Measurements from ENCODE around the gene FGF19. TPM values are rescaled to one million over a fixed set of nuclear protein-coding genes. Genes with fewer than 3 reads are reported as not detected.

The FGF19 gene
- not detected in 2 replicates for polyA plus RNA-seq (2011; rRNA removed)
- not detected in 2 replicates for polyA minus RNA-seq (2011; rRNA and poly(A)+ RNA removed)

- no peak for TF ChIP-seq CTCF (IDR thresholded peaks at IDR 0.05; ENCODE audit: insufficient read depth, low read depth, low read length)
- Histone ChIP-seq H3K27me3 (ENCODE audit: control insufficient read depth, insufficient read depth, low read length) (peaks cover 42% of the 10 kb centered on the region), H3K4me3 (ENCODE audit: low read depth, low read length) (no peak within 1 kb of the TSS), H3K36me3 (ENCODE audit: control insufficient read depth, insufficient read depth, low read length) (no peaks in the 10 kb centered on the region)
- DNase-seq (ENCODE audit: low read depth), result no peak
- CTCF ChIA-PET, result interaction anchor here (0.8 to 2.4 kb wide), 4 partner anchors 11 to 185 kb away, joined by 3 to 7 read pairs (median 5); no protein-coding TSS in a partner anchor
- POLR2A ChIA-PET, result no interaction called here
Observed at GRCh38 chr11:69703768-69704507, at the start of gene FGF19. Gene FGF19 (minus strand): TSS chr11:69704022. CDS start chr11:69703876, 146 bp downstream.

DNA sequence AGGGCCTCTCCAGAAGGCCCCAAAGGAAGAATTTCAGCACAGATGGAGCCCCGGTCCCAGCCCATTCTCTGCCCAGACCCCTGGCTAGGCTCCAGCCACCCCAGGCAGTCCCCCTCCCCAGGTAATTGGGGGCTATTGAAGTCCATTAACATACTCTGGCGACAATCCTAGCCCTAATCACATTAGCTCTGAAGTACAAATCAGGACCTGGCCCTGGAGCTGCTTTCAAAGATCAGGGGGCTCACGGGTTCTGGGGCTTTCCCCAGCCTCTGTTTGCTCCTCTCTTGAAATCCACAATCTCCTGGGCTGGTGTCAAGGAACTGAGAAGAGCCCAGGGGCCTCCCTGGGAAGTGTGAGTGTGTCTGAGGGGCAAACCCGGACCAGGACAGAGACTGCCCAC, 49.1 kb upstream of the FGF19 start:
- H3K27me3 ChIP-seq (ENCODE audit: control insufficient read depth, insufficient read depth, low read length), result peaks cover 3% of the 10 kb centered on the region; the same call in 1 of the 2 replicates
- no peaks in the 10 kb centered on the region for H3K36me3 ChIP-seq (ENCODE audit: control insufficient read depth, insufficient read depth, low read length)
- no peak for DNase-seq (ENCODE audit: low read depth)
- H3K4me3 ChIP-seq (ENCODE audit: low read depth, low read length), result no peak overlapping the region
- no peak for TF ChIP-seq CTCF (IDR thresholded peaks at IDR 0.05; ENCODE audit: insufficient read depth, low read depth, low read length)
- ChIA-PET CTCF (interaction anchor here (0.6 kb wide), 1 partner anchor 371 kb away, joined by 3 read pairs; no protein-coding TSS in a partner anchor), POLR2A (no interaction called here)

DNA sequence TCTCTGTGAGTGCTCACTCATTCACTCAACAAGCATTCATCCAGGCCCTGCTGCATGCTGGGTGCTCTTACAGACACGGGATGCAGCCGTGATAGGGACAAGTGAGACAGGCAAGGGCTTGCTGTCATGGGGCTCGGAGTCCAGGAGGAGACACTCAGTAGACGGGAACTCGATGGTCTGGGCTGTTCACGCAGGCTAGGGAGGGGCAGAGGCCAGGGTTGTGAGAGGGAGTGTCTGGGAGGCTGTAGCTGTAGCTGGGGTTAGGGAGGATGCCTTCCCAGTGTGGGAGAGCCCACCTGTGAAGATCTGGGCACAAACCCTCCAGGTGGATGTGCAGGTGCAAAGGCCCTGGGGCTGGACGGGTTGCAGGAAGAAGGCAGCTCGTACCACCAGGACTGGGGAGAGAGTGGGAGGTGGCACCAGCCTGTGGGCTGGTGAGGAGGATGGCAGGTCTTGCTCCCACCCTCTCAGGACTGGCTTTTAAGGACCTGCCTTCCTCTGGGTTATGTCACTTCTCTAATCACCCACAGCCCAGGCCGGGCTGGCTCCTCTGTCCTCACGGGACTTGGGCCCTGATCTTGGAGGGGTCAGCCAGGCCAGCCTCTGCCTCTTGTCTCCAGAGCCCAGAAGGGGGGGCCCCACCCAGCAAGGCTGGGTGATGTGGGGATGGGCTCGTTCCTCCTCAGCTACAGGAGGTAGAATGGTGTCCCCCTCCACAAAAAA, 47.2 kb upstream of the FGF19 start:
- POLR2A ChIA-PET, result no interaction called here
- TF ChIP-seq CTCF (IDR thresholded peaks at IDR 0.05; ENCODE audit: insufficient read depth, low read depth, low read length), result no peak
- CTCF ChIA-PET, result no interaction called here
- H3K36me3 ChIP-seq (ENCODE audit: control insufficient read depth, insufficient read depth, low read length), result no peaks in the 10 kb centered on the region
- DNase-seq (ENCODE audit: low read depth), result no peak
- no peak overlapping the region for H3K4me3 ChIP-seq (ENCODE audit: low read depth, low read length)
- H3K27me3 ChIP-seq (ENCODE audit: control insufficient read depth, insufficient read depth, low read length), result peaks cover 3% of the 10 kb centered on the region; the same call in 1 of the 2 replicates

GRCh38 chr11:69750108-69750850, 46.5 kb upstream of the FGF19 start:
- no peak for TF ChIP-seq CTCF (IDR thresholded peaks at IDR 0.05; ENCODE audit: insufficient read depth, low read depth, low read length)
- Histone ChIP-seq H3K4me3 (ENCODE audit: low read depth, low read length) (no peak overlapping the region), H3K36me3 (ENCODE audit: control insufficient read depth, insufficient read depth, low read length) (no peaks in the 10 kb centered on the region), H3K27me3 (ENCODE audit: control insufficient read depth, insufficient read depth, low read length) (peaks cover 3% of the 10 kb centered on the region; the same call in 1 of the 2 replicates)
- DNase-seq (ENCODE audit: low read depth), result no peak
- CTCF ChIA-PET, result interaction anchor here (1.1 kb wide), 1 partner anchor 21 kb away, joined by 3 read pairs; no protein-coding TSS in a partner anchor
- POLR2A ChIA-PET, result no interaction called here
